DND-41 (cell line): ENCODE results near the gene BTNL9.
"Not testable (repeated sequence)": the region's sequence is repeated elsewhere in the genome, so short reads cannot be mapped to it uniquely, and the experiment has no call there.

Experiments used
- CTCF ChIP-seq: IDR thresholded peaks from 2 replicates; pipeline ENCODE4 v1.5.1; 2012; ENCODE audit warnings: borderline replicate concordance, low read length, moderate library complexity, mild to moderate bottlenecking; ENCODE audit not compliant: poor library complexity, severe bottlenecking; ENCODE audit errors: extremely low read depth
- EZH2 ChIP-seq: IDR thresholded peaks from 3 replicates; pipeline ENCODE4 v1.6.1; 2012; ENCODE audit warnings: borderline replicate concordance, low read depth, mild to moderate bottlenecking, moderate library complexity, low read length, inconsistent platforms; ENCODE audit not compliant: severe bottlenecking

- not testable (repeated sequence) for TF ChIP-seq CTCF, EZH2
These were observed 25.4 kb upstream of the BTNL9 start for GRCh38 chr5:181014654-181015053.
